Urinary bladder (tissue), 4 donors: ENCODE results near the gene C2CD3. TPM values are rescaled to one million over a fixed set of nuclear protein-coding genes. Genes with fewer than 3 reads are reported as not detected.
"Not testable (repeated sequence)": the region's sequence is repeated elsewhere in the genome, so short reads cannot be mapped to it uniquely, and the experiment has no call there.

Experiments used
- DNase-seq: peaks from one replicate; pipeline ENCODE4 v3.0.0-alpha.2; 2015; ENCODE audit errors: extremely low spot score
- H3K27ac ChIP-seq: one replicate; pipeline ENCODE4 v1.5.1; 2013; ENCODE audit warnings: low read depth, mild to moderate bottlenecking, moderate library complexity
- H3K36me3 ChIP-seq: one replicate; pipeline ENCODE4 v1.6.1; 2013; ENCODE audit warnings: mild to moderate bottlenecking, moderate library complexity; ENCODE audit not compliant: insufficient read depth
- H3K4me1 ChIP-seq: one replicate; pipeline ENCODE4 v1.6.1; 2013; ENCODE audit warnings: mild to moderate bottlenecking, moderate library complexity; ENCODE audit not compliant: insufficient read depth
- H3K4me3 ChIP-seq: one replicate; pipeline ENCODE4 v1.5.1; 2013; ENCODE audit warnings: low read depth, low read length
- WGBS: extraction: QIAGEN DNeasy Blood & Tissue Kit; methylation state at CpG from one replicate; pipeline ENCODE4 v1.1.7; 2013; 5-methylcytosine and 5-hydroxymethylcytosine counted together
- polyA plus RNA-seq: library from polyadenylated mRNA; stranded (reverse); fragments of 200-250 nt; gene quantifications from one replicate; pipeline ENCODE4 v1.2.3, GENCODE V29; 2013
- total RNA-seq: library from RNA; depleted of rRNA; stranded (reverse); fragments of >200 nt; gene quantifications from one replicate; pipeline ENCODE4 v1.2.3, GENCODE V29; 2014
- donor health status: healthy with polysubstance abuse.
- donor health status: healthy.

C2CD3 gene
- total and polyA plus RNA-seq, 2 donors: 9.8 to 19.5 TPM

- Histone ChIP-seq H3K4me3 (no peak overlapping the region), H3K4me1 (no peaks in the 10 kb centered on the region), H3K27ac (no peak overlapping the region), H3K36me3 (no peaks in the 10 kb centered on the region)
- WGBS: 83% methylated on average over 14 of the region's 14 CpGs
- DNase-seq: no peak
Observed at GRCh38 chr11:74000307-74001133, 170.3 kb downstream of the C2CD3 start.

GRCh38 chr11:73999581-74000306, 171.1 kb downstream of the C2CD3 start:
- DNase-seq: no peak
- WGBS: 89% methylated on average over 8 of the region's 8 CpGs

GRCh38 chr11:73998846-73999575, 171.8 kb downstream of the C2CD3 start:
- Histone ChIP-seq H3K36me3 (no peaks in the 10 kb centered on the region), H3K27ac (no peak overlapping the region), H3K4me1 (no peaks in the 10 kb centered on the region), H3K4me3 (no peak overlapping the region)
- whole genome bisulfite sequencing: 92% methylated on average over 13 of the region's 13 CpGs
- DNase-seq: no peak

More at GRCh38 chr11:73999581-74000306, 171.1 kb downstream of the C2CD3 start:
- H3K4me3 ChIP-seq: no peak overlapping the region
- no peaks in the 10 kb centered on the region for H3K4me1 ChIP-seq
- H3K27ac ChIP-seq: no peak overlapping the region
- no peaks in the 10 kb centered on the region for H3K36me3 ChIP-seq

- H3K36me3 ChIP-seq: no peaks in the 10 kb centered on the region
- no peak for DNase-seq
- no peak overlapping the region for H3K27ac ChIP-seq
Observed at GRCh38 chr11:73997120-73997770, 173.6 kb downstream of the C2CD3 start.

GRCh38 chr11:73996161-73996747, 174.5 kb downstream of the C2CD3 start:
- Histone ChIP-seq H3K36me3 (no peaks in the 10 kb centered on the region), H3K27ac (no peak overlapping the region), H3K4me3 (no peak overlapping the region), H3K4me1 (no peaks in the 10 kb centered on the region)
- DNase-seq: no peak
- 80% methylated on average over 4 of the region's 4 CpGs for WGBS

More at GRCh38 chr11:73997120-73997770, 173.6 kb downstream of the C2CD3 start:
- H3K4me3 ChIP-seq: no peak overlapping the region
- H3K4me1 ChIP-seq: no peaks in the 10 kb centered on the region
- WGBS: 85% methylated on average over 6 of the region's 6 CpGs

- Histone ChIP-seq H3K36me3 (no peaks in the 10 kb centered on the region), H3K4me1 (no peaks in the 10 kb centered on the region), H3K27ac (no peak overlapping the region), H3K4me3 (no peak overlapping the region)
- no peak for DNase-seq
- WGBS: 65% methylated on average over 2 of the region's 2 CpGs
Observed at GRCh38 chr11:73995731-73996130, 175.1 kb downstream of the C2CD3 start.

GRCh38 chr11:73995247-73995646, 175.6 kb downstream of the C2CD3 start:
- no peak for DNase-seq
- WGBS: 79% methylated on average over 2 of the region's 2 CpGs
- no peak overlapping the region for H3K4me3 ChIP-seq
- H3K27ac ChIP-seq: peak overlapping the region; percentile 18
- H3K36me3 ChIP-seq: no peaks in the 10 kb centered on the region
- no peaks in the 10 kb centered on the region for H3K4me1 ChIP-seq

- DNase-seq: no peak
- Histone ChIP-seq H3K27ac (no peak overlapping the region), H3K4me3 (no peak overlapping the region), H3K4me1 (no peaks in the 10 kb centered on the region), H3K36me3 (no peaks in the 10 kb centered on the region)
- WGBS: 82% methylated on average over 6 of the region's 6 CpGs
Observed at GRCh38 chr11:73991471-73992006, 179.3 kb downstream of the C2CD3 start.

GRCh38 chr11:73990730-73991129, 180.1 kb downstream of the C2CD3 start:
- DNase-seq: no peak
- Histone ChIP-seq H3K27ac (no peak overlapping the region), H3K4me3 (no peak overlapping the region), H3K36me3 (no peaks in the 10 kb centered on the region), H3K4me1 (no peaks in the 10 kb centered on the region)
- 73% methylated on average over 2 of the region's 2 CpGs for WGBS

GRCh38 chr11:73989156-73989555, 181.6 kb downstream of the C2CD3 start:
- no peak for DNase-seq
- H3K4me1 ChIP-seq: no peaks in the 10 kb centered on the region
- H3K27ac ChIP-seq: no peak overlapping the region
- H3K36me3 ChIP-seq: no peaks in the 10 kb centered on the region
- WGBS: 94% methylated on average over 6 of the region's 6 CpGs
- H3K4me3 ChIP-seq: no peak overlapping the region

- Histone ChIP-seq H3K4me1 (no peaks in the 10 kb centered on the region), H3K36me3 (no peaks in the 10 kb centered on the region), H3K4me3 (no peak overlapping the region), H3K27ac (no peak overlapping the region)
- no peak for DNase-seq
- WGBS: 80% methylated on average over 7 of the region's 7 CpGs
Observed at GRCh38 chr11:73988227-73988626, 182.6 kb downstream of the C2CD3 start.

- H3K36me3 ChIP-seq, DNase-seq, H3K4me3 ChIP-seq, H3K27ac ChIP-seq, H3K4me1 ChIP-seq: not testable (repeated sequence)
- 92% methylated on average over 4 of the region's 4 CpGs for WGBS
Observed at GRCh38 chr11:73985661-73986060, 185.1 kb downstream of the C2CD3 start.
